Ectodermal cell (in vitro differentiated cells): ENCODE results near the gene MAGI1.
"Not testable (repeated sequence)": the region's sequence is repeated elsewhere in the genome, so short reads cannot be mapped to it uniquely, and the experiment has no call there.

ENCODE experiments used
- H3K27ac ChIP-seq: 2 replicates; pipeline ENCODE4 v1.7.0; 2013; ENCODE audit warnings: mild to moderate bottlenecking, low read depth, low read length; ENCODE audit not compliant: insufficient read depth, poor library complexity, severe bottlenecking
- H3K27me3 ChIP-seq: 2 replicates; pipeline ENCODE4 v1.7.0; 2013; ENCODE audit warnings: mild to moderate bottlenecking, low read length; ENCODE audit not compliant: insufficient read depth, control insufficient read depth, poor library complexity, severe bottlenecking
- H3K36me3 ChIP-seq: one replicate; pipeline ENCODE4 v1.7.0; 2013; ENCODE audit warnings: low read length; ENCODE audit not compliant: control insufficient read depth, insufficient read depth
- H3K4me1 ChIP-seq: one replicate; pipeline ENCODE4 v1.7.0; 2013; ENCODE audit warnings: low read length; ENCODE audit not compliant: control insufficient read depth, insufficient read depth
- H3K4me3 ChIP-seq: 2 replicates; pipeline ENCODE4 v1.7.0; 2013; ENCODE audit warnings: low read depth, low read length, control low read depth; ENCODE audit not compliant: insufficient read depth
- H3K9me3 ChIP-seq: 2 replicates; pipeline ENCODE4 v1.7.0; 2013; ENCODE audit warnings: mild to moderate bottlenecking, low read length, moderate library complexity; ENCODE audit not compliant: control insufficient read depth
- WGBS, 2 experiments: methylation state at CpG; one replicate each; pipeline ENCODE4 v1.1.7; 2013; ENCODE audit warnings: missing lambda C conversion rate in 2 of 2; 5-methylcytosine and 5-hydroxymethylcytosine counted together

The MAGI1 gene

GRCh38 chr3:65534805-65535204 is 503.9 kb downstream of the MAGI1 start:
- 92 to 94% methylated on average over 3 of the region's 3 CpGs for WGBS, 2 experiments
- H3K27ac ChIP-seq = no peak overlapping the region
- peaks cover 12% of the 10 kb centered on the region for H3K4me1 ChIP-seq
- H3K27me3 ChIP-seq = no peaks in the 10 kb centered on the region
- H3K9me3 ChIP-seq = no peaks in the 10 kb centered on the region
- no peaks in the 10 kb centered on the region for H3K36me3 ChIP-seq
- no peak overlapping the region for H3K4me3 ChIP-seq

- Histone ChIP-seq H3K4me1 (peaks cover 4% of the 10 kb centered on the region), H3K36me3 (no peaks in the 10 kb centered on the region), H3K4me3 (no peak overlapping the region), H3K27ac (no peak overlapping the region), H3K9me3 (no peaks in the 10 kb centered on the region), H3K27me3 (no peaks in the 10 kb centered on the region)
- WGBS, 2 experiments = 93 to 94% methylated on average over 6 of the region's 6 CpGs
Measured at GRCh38 chr3:65532749-65533148, 506.0 kb downstream of the MAGI1 start.

- H3K27ac ChIP-seq = no peak overlapping the region
- H3K4me1 ChIP-seq = peaks cover 4% of the 10 kb centered on the region
- H3K9me3 ChIP-seq = no peaks in the 10 kb centered on the region
- no peak overlapping the region for H3K4me3 ChIP-seq
- H3K36me3 ChIP-seq = no peaks in the 10 kb centered on the region
- WGBS, 2 experiments = 90 to 91% methylated on average over 4 of the region's 4 CpGs
- no peaks in the 10 kb centered on the region for H3K27me3 ChIP-seq
Measured at GRCh38 chr3:65532215-65532614, 506.5 kb downstream of the MAGI1 start.

- Histone ChIP-seq H3K27me3 (no peaks in the 10 kb centered on the region), H3K4me3 (no peak overlapping the region), H3K4me1 (peaks cover 4% of the 10 kb centered on the region), H3K9me3 (no peaks in the 10 kb centered on the region), H3K36me3 (no peaks in the 10 kb centered on the region), H3K27ac (no peak overlapping the region)
- 87 to 95% methylated on average over 1 of the region's 1 CpG for whole genome bisulfite sequencing, 2 experiments
Measured at GRCh38 chr3:65531499-65531898, 507.2 kb downstream of the MAGI1 start.

- H3K4me3 ChIP-seq = no peak overlapping the region
- H3K9me3 ChIP-seq = no peaks in the 10 kb centered on the region
- WGBS, 2 experiments = 86 to 95% methylated on average over 3 of the region's 3 CpGs
- H3K27ac ChIP-seq = no peak overlapping the region
- H3K4me1 ChIP-seq = peaks cover 4% of the 10 kb centered on the region
- no peaks in the 10 kb centered on the region for H3K27me3 ChIP-seq
- no peaks in the 10 kb centered on the region for H3K36me3 ChIP-seq
Measured at GRCh38 chr3:65526656-65527055, 512.1 kb downstream of the MAGI1 start.

GRCh38 chr3:65524584-65524983 is 514.1 kb downstream of the MAGI1 start:
- 96% methylated on average over 4 of the region's 4 CpGs for WGBS, 2 experiments
- Histone ChIP-seq H3K27ac (no peak overlapping the region), H3K9me3 (no peaks in the 10 kb centered on the region), H3K27me3 (no peaks in the 10 kb centered on the region), H3K4me3 (no peak overlapping the region), H3K36me3 (no peaks in the 10 kb centered on the region), H3K4me1 (peaks cover 4% of the 10 kb centered on the region)

GRCh38 chr3:65523878-65524277 is 514.8 kb downstream of the MAGI1 start:
- H3K27me3 ChIP-seq = no peaks in the 10 kb centered on the region
- no peaks in the 10 kb centered on the region for H3K36me3 ChIP-seq
- H3K4me3 ChIP-seq = no peak overlapping the region
- H3K4me1 ChIP-seq = peaks cover 4% of the 10 kb centered on the region
- H3K9me3 ChIP-seq = no peaks in the 10 kb centered on the region
- no peak overlapping the region for H3K27ac ChIP-seq
- WGBS, 2 experiments = 90 to 94% methylated on average over 4 of the region's 4 CpGs

DNA sequence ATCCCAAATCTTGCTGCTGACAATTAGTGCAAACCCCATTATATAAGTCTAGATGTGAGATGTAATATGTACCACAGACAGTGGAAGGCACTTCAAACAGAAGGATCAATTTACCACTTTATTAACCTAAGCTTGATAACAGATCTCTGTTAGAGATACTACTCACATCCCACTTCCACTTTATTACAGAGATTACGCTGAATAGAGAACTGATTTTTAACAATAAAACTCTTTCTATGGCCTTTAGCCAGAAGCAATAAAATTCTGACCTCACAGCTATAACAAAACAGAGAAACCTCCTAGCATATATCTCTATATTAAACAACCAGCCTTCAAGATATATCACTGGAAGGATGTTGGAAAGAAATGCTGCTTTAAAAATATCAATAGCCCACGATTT is 517.7 kb downstream of the MAGI1 start:
- no peak overlapping the region for H3K4me3 ChIP-seq
- 98 to 100% methylated on average over 1 of the region's 2 CpGs for WGBS, 2 experiments
- peaks cover 4% of the 10 kb centered on the region for H3K4me1 ChIP-seq
- H3K36me3 ChIP-seq = no peaks in the 10 kb centered on the region
- no peaks in the 10 kb centered on the region for H3K27me3 ChIP-seq
- H3K9me3 ChIP-seq = no peaks in the 10 kb centered on the region
- H3K27ac ChIP-seq = no peak overlapping the region

- no peaks in the 10 kb centered on the region for H3K27me3 ChIP-seq
- H3K36me3 ChIP-seq = no peaks in the 10 kb centered on the region
- no peak overlapping the region for H3K27ac ChIP-seq
- no peak overlapping the region for H3K4me3 ChIP-seq
- H3K4me1 ChIP-seq = no peaks in the 10 kb centered on the region
- WGBS, 2 experiments = 95 to 96% methylated on average over 5 of the region's 5 CpGs
- H3K9me3 ChIP-seq = no peaks in the 10 kb centered on the region
Measured at GRCh38 chr3:65516998-65517397, 521.7 kb downstream of the MAGI1 start.

- H3K36me3 ChIP-seq = not testable (repeated sequence)
- 78 to 100% methylated on average over 1 of the region's 1 CpG for WGBS, 2 experiments
Measured at GRCh38 chr3:65514317-65514716, 524.4 kb downstream of the MAGI1 start.

DNA sequence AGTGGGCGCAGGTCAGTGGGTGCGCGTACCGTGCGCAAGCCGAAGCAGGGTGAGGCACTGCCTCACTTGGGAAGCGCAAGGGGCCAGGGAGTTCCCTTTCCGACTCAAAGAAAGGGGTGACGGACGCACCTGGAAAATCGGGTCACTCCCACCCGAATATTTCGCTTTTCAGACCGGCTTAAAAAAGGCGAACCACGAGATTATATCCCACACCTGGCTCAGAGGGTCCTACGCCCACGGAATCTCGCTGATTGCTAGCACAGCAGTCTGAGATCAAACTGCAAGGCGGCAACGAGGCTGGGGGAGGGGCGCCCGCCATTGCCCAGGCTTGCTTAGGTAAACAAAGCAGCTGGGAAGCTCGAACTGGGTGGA is 529.3 kb downstream of the MAGI1 start:
- H3K9me3 ChIP-seq, H3K4me1 ChIP-seq, H3K27me3 ChIP-seq, H3K36me3 ChIP-seq: not testable (repeated sequence)
- WGBS, 2 experiments = 31 to 40% methylated on average over 16 to 19 of the region's 24 CpGs
- peak overlapping the region; percentile 11 for H3K27ac ChIP-seq
- H3K4me3 ChIP-seq = peak overlapping the region; percentile 19

More at GRCh38 chr3:65514317-65514716, 524.4 kb downstream of the MAGI1 start:
- not testable (repeated sequence) for H3K27me3 ChIP-seq, H3K4me3 ChIP-seq, H3K4me1 ChIP-seq, H3K27ac ChIP-seq, H3K9me3 ChIP-seq
